Panc1 (cell line): ENCODE results near the gene SYT17. TPM values are rescaled to one million over a fixed set of nuclear protein-coding genes. Genes with fewer than 3 reads are reported as not detected.
A peak's percentile ranks its signal among the peaks of the same experiment; 100 is the strongest.

Source experiments
- ATAC-seq: fragments of 200-7000 bp; cut with Tn5 transposase; 2 replicates; pipeline ENCODE4 v1.9.1; 2020; ENCODE audit warnings: mild to moderate bottlenecking, moderate library complexity
- BruUV-seq: library from RNA; stranded (reverse); fragments of 400-500 nt; replicated peaks from 2 replicates; lab custom pipeline; 2021; lab: Mats Ljungman, UMichigan
- CTCF ChIA-PET: fragments of 300-600 bp; sonication (Branson Sonifier 250); formaldehyde crosslinking; loops from one replicate; lab custom pipeline; 2022; ENCODE audit warnings: antibody characterized with exemption; lab: Charles Lee
- POLR2A ChIA-PET: fragments of 300-600 bp; sonication (Branson Sonifier 250); formaldehyde crosslinking; loops from one replicate; lab custom pipeline; 2022; ENCODE audit warnings: antibody characterized with exemption; lab: Charles Lee
- DNase-seq: peaks from one replicate; pipeline ENCODE4 v3.0.0-alpha.2; 2010; ENCODE audit warnings: low read depth, low spot score
- H3K27ac ChIP-seq: 2 replicates; pipeline ENCODE4 v1.5.1; 2011; ENCODE audit warnings: mild to moderate bottlenecking, low read length, inconsistent platforms
- H3K27me3 ChIP-seq: fragments of 200-500 bp; sonication (Bioruptor generic); 2 replicates; pipeline ENCODE4 v1.6.0; 2014; ENCODE audit warnings: low read length, inconsistent platforms; ENCODE audit not compliant: control insufficient read depth, insufficient read depth
- H3K36me3 ChIP-seq: fragments of 200-500 bp; sonication (Bioruptor generic); 2 replicates; pipeline ENCODE4 v1.5.1; 2014; ENCODE audit warnings: inconsistent platforms, mild to moderate bottlenecking, low read length, moderate library complexity; ENCODE audit not compliant: control insufficient read depth, insufficient read depth
- H3K4me1 ChIP-seq: 2 replicates; pipeline ENCODE4 v1.5.1; 2011; ENCODE audit warnings: inconsistent platforms, mild to moderate bottlenecking, low read length, moderate library complexity; ENCODE audit not compliant: control insufficient read depth, insufficient read depth
- H3K4me3 ChIP-seq, 2 experiments: 2 replicates each; pipeline ENCODE4 v1.5.1; 2011 to 2012; ENCODE audit warnings: low read depth in 2 of 2, low read length in 2 of 2, mild to moderate bottlenecking in 2 of 2, inconsistent platforms in 1 of 2, moderate library complexity in 1 of 2
- H3K9me3 ChIP-seq: fragments of 200-500 bp; sonication (Bioruptor generic); 2 replicates; pipeline ENCODE4 v1.5.1; 2014; ENCODE audit warnings: low read depth, mild to moderate bottlenecking, inconsistent platforms, low read length, moderate library complexity; ENCODE audit not compliant: control insufficient read depth, insufficient read depth
- POLR2AphosphoS5 ChIP-seq: IDR thresholded peaks from 2 replicates; pipeline ENCODE4 v1.6.1; 2012; ENCODE audit warnings: mild to moderate bottlenecking, low read depth, low read length, moderate library complexity
- SIN3A ChIP-seq: IDR thresholded peaks from 2 replicates; pipeline ENCODE4 v1.6.1; 2012; ENCODE audit warnings: low read depth, mild to moderate bottlenecking, low read length, moderate library complexity, borderline replicate concordance; ENCODE audit not compliant: insufficient read depth
- TCF7L2 ChIP-seq: IDR thresholded peaks from 2 replicates; pipeline ENCODE4 v1.6.1; 2011; ENCODE audit warnings: mild to moderate bottlenecking, low read depth, low read length, inconsistent platforms
- in situ Hi-C: cut with HindIII; loops from 2 replicates; pipeline ENCODE4 v1.10.0; 2016; ENCODE audit warnings: low sequenced_read_pairs, low pct_unique_long_range_greater_than_20kb
- intact Hi-C: fragments of 100-400 bp; cut with micrococcal nuclease; formaldehyde crosslinking; loops from one replicate; pipeline ENCODE4 v1.10.0; 2022; ENCODE audit not compliant: unreplicated experiment
- total RNA-seq: library from RNA; stranded (reverse); gene quantifications from one replicate; pipeline ENCODE4 v1.2.1, GENCODE V29; 2021; ENCODE audit not compliant: unreplicated experiment
- TF ChIP-seq, protein P1 (sequence below), 2 experiments: IDR thresholded peaks; 2 replicates each; pipeline ENCODE4 v1.6.1; 2011 to 2012; ENCODE audit warnings: low read depth in 2 of 2, control low read depth in 1 of 2, low read length in 1 of 2, mild to moderate bottlenecking in 1 of 2, moderate library complexity in 1 of 2; ENCODE audit not compliant: insufficient read depth in 1 of 2
- TF ChIP-seq, protein P2 (sequence below): fragments of 450-650 bp; IDR thresholded peaks from 2 replicates; pipeline ENCODE4 v1.5.1; 2017; ENCODE audit warnings: mild to moderate bottlenecking

Gene SYT17
- total RNA-seq, 1 experiment from 2014 or later, result 5.4 TPM

DNA sequence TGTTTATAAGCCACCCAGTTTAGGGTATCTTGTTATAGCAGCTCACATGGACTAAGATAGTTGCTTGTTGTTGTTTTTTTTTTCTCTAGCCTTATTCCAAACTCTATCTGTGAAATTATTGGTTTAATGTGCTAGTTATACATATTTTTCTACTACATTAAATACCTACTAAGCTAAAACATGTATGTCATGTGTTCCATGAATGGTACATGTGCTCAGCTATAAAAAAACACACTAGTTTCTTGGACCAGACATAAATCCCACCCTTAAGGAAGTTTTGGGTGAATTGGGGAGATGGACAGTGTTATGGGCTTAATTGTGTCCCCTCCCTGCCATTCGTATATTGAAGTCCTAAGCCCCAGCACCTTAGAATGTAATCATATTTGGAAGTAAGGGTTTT is 34.4 kb upstream of the SYT17 start:
- BruUV-seq, result no TSS peak
- no peaks in the 10 kb centered on the region for H3K9me3 ChIP-seq
- intact Hi-C loops (no loop called here), in situ Hi-C loops (no loop called here)
- H3K4me1 ChIP-seq, result peaks cover 49% of the 10 kb centered on the region
- ChIA-PET CTCF (interaction anchor here (0.7 kb wide), 1 partner anchor 18 kb away, joined by 5 read pairs; no protein-coding TSS in a partner anchor), POLR2A (interaction anchor here (0.6 kb wide), 1 partner anchor 9 kb away, joined by 4 read pairs; no protein-coding TSS in a partner anchor)
- H3K4me3 ChIP-seq, result no peak overlapping the region
- no peaks in the 10 kb centered on the region for H3K27me3 ChIP-seq
- no peaks in the 10 kb centered on the region for H3K36me3 ChIP-seq
- DNase-seq (no peak), ATAC-seq (no peak)
- TF ChIP-seq, protein P1, sequence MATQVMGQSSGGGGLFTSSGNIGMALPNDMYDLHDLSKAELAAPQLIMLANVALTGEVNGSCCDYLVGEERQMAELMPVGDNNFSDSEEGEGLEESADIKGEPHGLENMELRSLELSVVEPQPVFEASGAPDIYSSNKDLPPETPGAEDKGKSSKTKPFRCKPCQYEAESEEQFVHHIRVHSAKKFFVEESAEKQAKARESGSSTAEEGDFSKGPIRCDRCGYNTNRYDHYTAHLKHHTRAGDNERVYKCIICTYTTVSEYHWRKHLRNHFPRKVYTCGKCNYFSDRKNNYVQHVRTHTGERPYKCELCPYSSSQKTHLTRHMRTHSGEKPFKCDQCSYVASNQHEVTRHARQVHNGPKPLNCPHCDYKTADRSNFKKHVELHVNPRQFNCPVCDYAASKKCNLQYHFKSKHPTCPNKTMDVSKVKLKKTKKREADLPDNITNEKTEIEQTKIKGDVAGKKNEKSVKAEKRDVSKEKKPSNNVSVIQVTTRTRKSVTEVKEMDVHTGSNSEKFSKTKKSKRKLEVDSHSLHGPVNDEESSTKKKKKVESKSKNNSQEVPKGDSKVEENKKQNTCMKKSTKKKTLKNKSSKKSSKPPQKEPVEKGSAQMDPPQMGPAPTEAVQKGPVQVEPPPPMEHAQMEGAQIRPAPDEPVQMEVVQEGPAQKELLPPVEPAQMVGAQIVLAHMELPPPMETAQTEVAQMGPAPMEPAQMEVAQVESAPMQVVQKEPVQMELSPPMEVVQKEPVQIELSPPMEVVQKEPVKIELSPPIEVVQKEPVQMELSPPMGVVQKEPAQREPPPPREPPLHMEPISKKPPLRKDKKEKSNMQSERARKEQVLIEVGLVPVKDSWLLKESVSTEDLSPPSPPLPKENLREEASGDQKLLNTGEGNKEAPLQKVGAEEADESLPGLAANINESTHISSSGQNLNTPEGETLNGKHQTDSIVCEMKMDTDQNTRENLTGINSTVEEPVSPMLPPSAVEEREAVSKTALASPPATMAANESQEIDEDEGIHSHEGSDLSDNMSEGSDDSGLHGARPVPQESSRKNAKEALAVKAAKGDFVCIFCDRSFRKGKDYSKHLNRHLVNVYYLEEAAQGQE (IDR thresholded peaks at IDR 0.05; ENCODE audit: insufficient read depth in 1 of 2, low read depth in 2 of 2, low read length in 1 of 2), result no peak
- no peak for TF ChIP-seq SIN3A
- TF ChIP-seq, protein P2, sequence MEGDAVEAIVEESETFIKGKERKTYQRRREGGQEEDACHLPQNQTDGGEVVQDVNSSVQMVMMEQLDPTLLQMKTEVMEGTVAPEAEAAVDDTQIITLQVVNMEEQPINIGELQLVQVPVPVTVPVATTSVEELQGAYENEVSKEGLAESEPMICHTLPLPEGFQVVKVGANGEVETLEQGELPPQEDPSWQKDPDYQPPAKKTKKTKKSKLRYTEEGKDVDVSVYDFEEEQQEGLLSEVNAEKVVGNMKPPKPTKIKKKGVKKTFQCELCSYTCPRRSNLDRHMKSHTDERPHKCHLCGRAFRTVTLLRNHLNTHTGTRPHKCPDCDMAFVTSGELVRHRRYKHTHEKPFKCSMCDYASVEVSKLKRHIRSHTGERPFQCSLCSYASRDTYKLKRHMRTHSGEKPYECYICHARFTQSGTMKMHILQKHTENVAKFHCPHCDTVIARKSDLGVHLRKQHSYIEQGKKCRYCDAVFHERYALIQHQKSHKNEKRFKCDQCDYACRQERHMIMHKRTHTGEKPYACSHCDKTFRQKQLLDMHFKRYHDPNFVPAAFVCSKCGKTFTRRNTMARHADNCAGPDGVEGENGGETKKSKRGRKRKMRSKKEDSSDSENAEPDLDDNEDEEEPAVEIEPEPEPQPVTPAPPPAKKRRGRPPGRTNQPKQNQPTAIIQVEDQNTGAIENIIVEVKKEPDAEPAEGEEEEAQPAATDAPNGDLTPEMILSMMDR, result no peak
- no peak for TF ChIP-seq TCF7L2
- no peak for TF ChIP-seq POLR2AphosphoS5
- H3K27ac ChIP-seq, result no peak overlapping the region

DNA sequence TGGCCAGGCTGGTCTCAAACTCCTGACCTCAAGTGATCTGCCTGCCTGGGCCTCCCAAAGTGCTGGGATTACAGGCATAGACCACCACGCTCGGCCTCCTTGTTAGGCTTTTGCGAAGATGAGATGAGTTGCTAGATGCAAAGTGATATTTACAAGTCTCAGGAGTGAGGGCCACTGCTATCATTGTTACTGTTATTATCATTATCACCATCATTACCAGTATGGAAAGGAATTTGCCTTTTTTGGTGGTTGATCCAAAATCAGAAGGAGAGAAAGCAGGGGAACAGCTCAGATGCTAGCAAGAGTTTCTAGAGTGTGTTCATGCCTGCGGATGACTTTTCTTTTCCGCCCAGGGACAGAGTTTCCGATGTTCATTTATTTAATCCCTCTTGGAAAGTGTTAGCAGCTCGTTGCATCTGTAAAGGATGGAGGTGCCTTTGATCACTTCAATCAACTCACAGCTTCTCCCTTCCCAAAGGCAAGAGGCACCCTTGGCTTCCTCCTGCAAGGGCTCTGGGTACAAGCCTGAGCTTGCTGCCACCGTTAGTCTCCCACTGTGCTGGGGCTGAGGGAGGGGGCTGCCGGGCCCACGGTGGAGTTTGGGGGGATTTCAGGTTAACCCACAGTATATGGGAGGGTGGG is 32.7 kb upstream of the SYT17 start:
- in situ Hi-C loops, result no loop called here
- CTCF ChIA-PET, result no interaction called here
- POLR2A ChIA-PET, result interaction anchor here (0.7 kb wide), 1 partner anchor 53 kb away, joined by 5 read pairs; no protein-coding TSS in a partner anchor

More for the DNA sequence above, 32.7 kb upstream of the SYT17 start:
- Histone ChIP-seq H3K9me3 (no peaks in the 10 kb centered on the region), H3K27ac (no peak overlapping the region), H3K36me3 (no peaks in the 10 kb centered on the region), H3K4me1 (peaks cover 50% of the 10 kb centered on the region), H3K27me3 (no peaks in the 10 kb centered on the region), H3K4me3 (no peak overlapping the region)
- BruUV-seq, result no TSS peak
- DNase-seq (no peak), ATAC-seq (no peak)
- TF ChIP-seq TCF7L2 (peak; percentile 34; the same call in 1 of the 2 replicates), POLR2AphosphoS5 (no peak), SIN3A (no peak)
- TF ChIP-seq, protein P1 (IDR thresholded peaks at IDR 0.05; ENCODE audit: insufficient read depth in 1 of 2, low read depth in 2 of 2, low read length in 1 of 2), result no peak
- TF ChIP-seq, protein P2, result no peak
- intact Hi-C loops, result no loop called here
